ENCODE results near the gene CNTNAP2. TPM values are rescaled to one million over a fixed set of nuclear protein-coding genes. Genes with fewer than 3 reads are reported as not detected.
"Not testable (repeated sequence)": the region's sequence is repeated elsewhere in the genome, so short reads cannot be mapped to it uniquely, and the experiment has no call there.

CNTNAP2 gene
- total RNA-seq, 1 donor from 2014 or later = 0.59 TPM

GRCh38 chr7:147711447-147711846 lies 1594.8 kb downstream of the CNTNAP2 start:
- H3K36me3 ChIP-seq = no peaks in the 10 kb centered on the region
- H3K4me1 ChIP-seq = no peaks in the 10 kb centered on the region
- no peak for ATAC-seq
- H3K9me3 ChIP-seq = no peaks in the 10 kb centered on the region
- intact Hi-C loops (cut with DNase I) = no loop called here
- TF ChIP-seq, protein P1, sequence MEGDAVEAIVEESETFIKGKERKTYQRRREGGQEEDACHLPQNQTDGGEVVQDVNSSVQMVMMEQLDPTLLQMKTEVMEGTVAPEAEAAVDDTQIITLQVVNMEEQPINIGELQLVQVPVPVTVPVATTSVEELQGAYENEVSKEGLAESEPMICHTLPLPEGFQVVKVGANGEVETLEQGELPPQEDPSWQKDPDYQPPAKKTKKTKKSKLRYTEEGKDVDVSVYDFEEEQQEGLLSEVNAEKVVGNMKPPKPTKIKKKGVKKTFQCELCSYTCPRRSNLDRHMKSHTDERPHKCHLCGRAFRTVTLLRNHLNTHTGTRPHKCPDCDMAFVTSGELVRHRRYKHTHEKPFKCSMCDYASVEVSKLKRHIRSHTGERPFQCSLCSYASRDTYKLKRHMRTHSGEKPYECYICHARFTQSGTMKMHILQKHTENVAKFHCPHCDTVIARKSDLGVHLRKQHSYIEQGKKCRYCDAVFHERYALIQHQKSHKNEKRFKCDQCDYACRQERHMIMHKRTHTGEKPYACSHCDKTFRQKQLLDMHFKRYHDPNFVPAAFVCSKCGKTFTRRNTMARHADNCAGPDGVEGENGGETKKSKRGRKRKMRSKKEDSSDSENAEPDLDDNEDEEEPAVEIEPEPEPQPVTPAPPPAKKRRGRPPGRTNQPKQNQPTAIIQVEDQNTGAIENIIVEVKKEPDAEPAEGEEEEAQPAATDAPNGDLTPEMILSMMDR (IDR thresholded peaks at IDR 0.05) = no peak
- H3K27ac ChIP-seq = no peak overlapping the region
- H3K27me3 ChIP-seq (ENCODE audit: low read depth) = no peaks in the 10 kb centered on the region
- H3K4me3 ChIP-seq = no peak overlapping the region
- DNase-seq = no peak

GRCh38 chr7:147721962-147722830 lies 1605.6 kb downstream of the CNTNAP2 start:
- ATAC-seq (no peak), DNase-seq (no peak)
- Histone ChIP-seq H3K9me3 (no peaks in the 10 kb centered on the region), H3K27me3 (ENCODE audit: low read depth) (no peaks in the 10 kb centered on the region), H3K4me3 (no peak overlapping the region), H3K4me1 (no peaks in the 10 kb centered on the region), H3K36me3 (no peaks in the 10 kb centered on the region), H3K27ac (no peak overlapping the region)
- TF ChIP-seq, protein P1 (IDR thresholded peaks at IDR 0.05) = no peak
- intact Hi-C loops (cut with DNase I) = no loop called here

DNA sequence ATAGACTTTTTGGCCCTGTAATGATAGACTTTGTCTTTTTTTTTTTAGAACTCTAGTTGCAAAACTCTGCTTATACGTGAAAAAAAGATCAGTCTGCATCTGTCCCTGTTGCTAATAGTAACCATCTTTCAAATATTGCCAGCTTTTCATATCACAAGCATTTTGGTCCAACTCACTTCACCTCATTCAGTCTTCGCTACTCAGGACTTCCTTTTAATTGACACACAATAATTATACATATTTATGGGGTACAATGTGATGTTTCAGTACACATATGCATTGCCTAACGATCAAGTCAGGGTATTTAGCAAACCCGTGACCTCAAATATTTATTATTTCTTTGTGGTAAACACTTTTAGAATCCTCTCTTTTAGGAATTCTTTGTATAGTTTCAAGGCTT lies 1606.9 kb downstream of the CNTNAP2 start:
- H3K4me1 ChIP-seq = no peaks in the 10 kb centered on the region
- H3K27me3 ChIP-seq (ENCODE audit: low read depth) = no peaks in the 10 kb centered on the region
- TF ChIP-seq, protein P1 (IDR thresholded peaks at IDR 0.05) = no peak
- H3K27ac ChIP-seq = no peak overlapping the region
- no peak for ATAC-seq
- no peaks in the 10 kb centered on the region for H3K9me3 ChIP-seq
- no peak for DNase-seq
- intact Hi-C loops (cut with DNase I) = no loop called here
- no peaks in the 10 kb centered on the region for H3K36me3 ChIP-seq
- no peak overlapping the region for H3K4me3 ChIP-seq

- Histone ChIP-seq H3K36me3 (no peaks in the 10 kb centered on the region), H3K27ac (no peak overlapping the region), H3K9me3 (no peaks in the 10 kb centered on the region), H3K27me3 (ENCODE audit: low read depth) (no peaks in the 10 kb centered on the region), H3K4me1 (no peaks in the 10 kb centered on the region), H3K4me3 (no peak overlapping the region)
- DNase-seq (no peak), ATAC-seq (no peak)
- intact Hi-C loops (cut with DNase I) = no loop called here
- TF ChIP-seq, protein P1 (IDR thresholded peaks at IDR 0.05) = no peak
Measured at GRCh38 chr7:147731311-147731710, 1614.7 kb downstream of the CNTNAP2 start.

DNA sequence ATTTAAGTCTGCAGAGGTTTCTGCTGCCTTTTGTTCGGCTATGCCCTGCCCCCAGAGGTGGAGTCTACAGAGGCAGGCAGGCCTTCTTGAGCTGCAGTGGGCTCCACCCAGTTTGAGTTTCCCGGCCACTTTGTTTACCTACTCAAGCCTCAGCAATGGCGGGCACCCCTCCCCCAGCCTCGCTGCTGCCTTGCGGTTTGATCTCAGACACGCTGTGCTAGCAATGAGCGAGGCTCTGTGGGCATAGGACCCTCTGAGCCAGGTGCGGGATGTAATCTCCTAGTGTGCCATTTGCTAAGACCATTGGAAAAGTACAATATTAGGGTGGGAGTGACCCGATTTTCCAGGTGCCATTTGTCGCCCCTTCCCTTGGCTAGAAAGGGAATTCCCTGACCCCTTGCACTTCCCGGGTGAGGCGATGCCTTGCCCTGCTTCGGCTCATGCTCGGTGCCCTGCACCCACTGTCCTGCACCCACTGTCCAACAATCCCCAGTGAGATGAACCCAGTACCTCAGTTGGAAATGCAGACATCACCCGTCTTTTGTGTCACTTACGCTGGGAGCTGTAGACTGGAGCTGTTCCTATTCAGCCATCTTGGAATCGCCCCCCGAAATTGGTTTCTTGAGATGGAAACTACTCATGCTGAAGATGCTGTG lies 1621.1 kb downstream of the CNTNAP2 start:
- H3K36me3 ChIP-seq; intact Hi-C loops (cut with DNase I); H3K27me3 ChIP-seq (ENCODE audit: low read depth); DNase-seq; H3K27ac ChIP-seq; H3K9me3 ChIP-seq; ATAC-seq; H3K4me1 ChIP-seq; H3K4me3 ChIP-seq: not testable (repeated sequence)

DNA sequence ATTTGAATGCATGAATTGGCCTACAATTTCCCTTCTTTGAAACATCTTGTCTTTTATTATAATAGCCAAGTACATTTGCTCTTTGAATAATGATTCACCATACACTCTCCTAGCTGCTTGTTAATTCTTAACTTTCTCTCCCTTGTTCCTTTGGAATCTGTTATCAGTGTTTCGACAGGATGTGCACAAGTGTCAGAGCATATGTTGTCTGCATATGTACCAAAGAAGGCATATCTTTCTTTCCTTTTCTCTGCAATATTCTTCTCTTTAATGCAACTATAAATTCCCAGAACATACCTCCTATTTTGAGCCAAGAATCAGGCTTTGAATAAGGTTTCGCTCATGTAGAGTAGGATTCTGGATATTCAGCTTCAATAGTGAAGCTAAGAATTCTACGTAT lies 1625.7 kb downstream of the CNTNAP2 start:
- Histone ChIP-seq H3K4me1 (no peaks in the 10 kb centered on the region), H3K27me3 (ENCODE audit: low read depth) (no peaks in the 10 kb centered on the region), H3K27ac (no peak overlapping the region), H3K36me3 (no peaks in the 10 kb centered on the region), H3K4me3 (no peak overlapping the region), H3K9me3 (no peaks in the 10 kb centered on the region)
- intact Hi-C loops (cut with DNase I) = no loop called here
- TF ChIP-seq, protein P1 (IDR thresholded peaks at IDR 0.05) = no peak
- no peak for DNase-seq
- no peak for ATAC-seq

Data from lower lobe of right lung (tissue), 2 donors.